Esophagus muscularis mucosa (tissue), 3 donors: ENCODE measurements around the gene SMIM20.

Experiments
- CTCF ChIP-seq, 3 experiments: fragments of 200-600 bp in 2 of 3; fragments of 450-650 bp in 1 of 3; sonication (generic) in 2 of 3; IDR thresholded peaks; one replicate each; pipeline ENCODE4 v1.5.1; 2017 to 2019; ENCODE audit warnings: antibody characterized with exemption in 3 of 3, mild to moderate bottlenecking in 2 of 3, moderate library complexity in 1 of 3
- POLR2A ChIP-seq: fragments of 450-650 bp; IDR thresholded peaks from one replicate; pipeline ENCODE4 v1.6.1; 2017; ENCODE audit warnings: antibody characterized with exemption, moderate library complexity, mild to moderate bottlenecking, low read depth

- TF ChIP-seq CTCF (IDR thresholded peaks at IDR 0.05) (no peak), POLR2A (no peak)
Observed at GRCh38 chr4:25911356-25911755, 2.7 kb upstream of the SMIM20 start.
